HFF-Myc (cell line): ENCODE data around the gene CEP192.

Experiments used
- DNase-seq: peaks from one replicate; pipeline ENCODE4 v3.0.0-alpha.2; 2011; ENCODE audit warnings: low read depth; ENCODE audit errors: extremely low read depth
- H3K4me3 ChIP-seq: replicated peaks from 2 replicates; pipeline ENCODE4 v1.5.1; 2011; ENCODE audit warnings: low read depth, mild to moderate bottlenecking, control low read depth, low read length
- TF ChIP-seq, protein P1 (sequence below): IDR thresholded peaks from 2 replicates; pipeline ENCODE4 v1.5.1; 2012; ENCODE audit warnings: mild to moderate bottlenecking, low read depth, low read length, control low read depth; ENCODE audit errors: missing control alignments

The CEP192 gene

DNA sequence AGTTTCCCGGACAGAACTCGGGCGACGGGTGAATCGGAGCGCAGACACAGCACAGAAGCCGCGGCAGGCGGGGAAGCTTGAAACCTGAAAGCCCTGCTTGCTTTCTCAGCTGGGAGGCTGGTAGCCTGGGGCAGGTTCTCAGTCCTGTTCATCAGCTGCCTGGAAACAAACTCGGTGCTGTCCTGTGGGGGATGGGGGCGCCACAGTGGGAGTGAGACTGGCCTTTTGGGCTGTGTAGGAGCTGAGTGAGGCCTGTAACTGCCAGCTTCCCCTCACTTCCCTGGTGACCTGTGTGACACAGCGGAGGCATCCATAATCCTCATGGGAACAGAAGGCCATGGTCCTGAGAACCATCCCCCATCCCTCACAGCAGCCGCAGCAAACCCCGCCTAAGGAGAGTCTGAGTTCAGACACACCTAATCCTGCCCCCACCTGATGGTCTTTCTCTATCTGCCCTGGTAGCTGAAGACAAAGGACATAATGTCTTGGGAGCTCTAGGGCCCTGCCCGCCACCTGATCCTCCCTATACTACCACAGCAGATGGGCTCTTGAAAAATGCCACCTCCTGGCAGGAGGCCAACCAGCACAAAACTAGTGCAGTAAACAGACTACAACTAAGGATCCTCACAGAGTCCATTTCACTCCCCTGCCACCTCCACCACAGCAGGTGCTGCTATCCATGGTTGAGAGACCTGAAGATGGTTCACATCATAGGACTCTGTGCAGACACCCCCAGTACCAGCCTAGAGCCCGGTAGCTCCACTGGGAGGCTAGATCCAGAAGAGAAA, 174.7 kb downstream of the CEP192 start:
- H3K4me3 ChIP-seq: no peak overlapping the region
- no peak for DNase-seq
- TF ChIP-seq, protein P1, sequence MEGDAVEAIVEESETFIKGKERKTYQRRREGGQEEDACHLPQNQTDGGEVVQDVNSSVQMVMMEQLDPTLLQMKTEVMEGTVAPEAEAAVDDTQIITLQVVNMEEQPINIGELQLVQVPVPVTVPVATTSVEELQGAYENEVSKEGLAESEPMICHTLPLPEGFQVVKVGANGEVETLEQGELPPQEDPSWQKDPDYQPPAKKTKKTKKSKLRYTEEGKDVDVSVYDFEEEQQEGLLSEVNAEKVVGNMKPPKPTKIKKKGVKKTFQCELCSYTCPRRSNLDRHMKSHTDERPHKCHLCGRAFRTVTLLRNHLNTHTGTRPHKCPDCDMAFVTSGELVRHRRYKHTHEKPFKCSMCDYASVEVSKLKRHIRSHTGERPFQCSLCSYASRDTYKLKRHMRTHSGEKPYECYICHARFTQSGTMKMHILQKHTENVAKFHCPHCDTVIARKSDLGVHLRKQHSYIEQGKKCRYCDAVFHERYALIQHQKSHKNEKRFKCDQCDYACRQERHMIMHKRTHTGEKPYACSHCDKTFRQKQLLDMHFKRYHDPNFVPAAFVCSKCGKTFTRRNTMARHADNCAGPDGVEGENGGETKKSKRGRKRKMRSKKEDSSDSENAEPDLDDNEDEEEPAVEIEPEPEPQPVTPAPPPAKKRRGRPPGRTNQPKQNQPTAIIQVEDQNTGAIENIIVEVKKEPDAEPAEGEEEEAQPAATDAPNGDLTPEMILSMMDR: no peak

DNA sequence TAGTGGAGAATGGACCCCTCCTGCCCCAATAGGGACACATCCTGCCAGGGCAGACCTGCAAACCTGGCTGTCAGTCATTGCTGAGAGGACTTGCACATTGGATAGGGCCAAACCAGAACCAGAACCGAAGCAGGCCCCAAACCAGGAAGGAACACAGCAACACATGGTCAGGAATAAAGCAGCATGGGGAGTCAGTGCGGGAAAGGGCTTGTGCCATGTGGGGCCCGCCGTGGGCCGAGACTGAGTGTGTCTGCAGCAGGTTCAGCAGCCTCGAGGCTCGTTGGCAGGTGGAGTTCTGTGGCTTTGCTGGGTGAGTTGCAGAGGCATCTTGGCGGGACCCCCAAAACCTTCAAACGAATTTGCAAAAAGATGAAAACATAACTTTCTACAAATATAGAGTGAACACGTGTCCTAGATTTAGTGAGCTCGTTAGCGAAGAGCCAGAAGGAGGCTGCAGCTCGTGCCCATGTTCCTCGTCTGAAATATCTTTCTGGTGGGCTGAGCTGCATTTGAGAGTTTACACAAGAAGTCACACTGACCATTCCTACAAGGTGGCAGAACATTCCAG, 182.5 kb downstream of the CEP192 start:
- DNase-seq: no peak
- no peak overlapping the region for H3K4me3 ChIP-seq
- TF ChIP-seq, protein P1: no peak
